Measurements from ENCODE around the gene NIPA2.

Gene NIPA2

DNA sequence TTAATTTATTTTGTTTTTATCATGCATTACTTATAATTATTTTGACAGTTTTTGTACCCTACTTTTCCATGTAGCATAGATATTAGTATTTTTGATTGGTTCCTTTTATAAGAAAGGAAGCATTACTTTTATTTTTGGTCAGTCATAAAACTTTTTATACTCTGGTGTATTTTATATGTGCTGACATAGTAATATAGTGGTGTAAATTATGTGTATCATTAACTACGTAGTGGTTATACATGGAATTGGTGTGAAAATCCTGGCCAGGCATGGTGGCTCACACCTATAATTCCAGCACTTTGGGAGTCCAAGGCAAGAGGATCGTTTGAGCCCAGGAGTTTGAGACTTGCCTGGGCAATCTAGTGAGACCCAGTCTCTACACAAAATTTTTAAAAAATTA, 18.8 kb upstream of the NIPA2 start:
- in situ Hi-C loops (cut with HindIII; ENCODE audit: low pct_ligation_motif_present, low sequenced_read_pairs): no loop called here
- H3K36me3 ChIP-seq (replicated peaks): peaks cover 2% of the 10 kb centered on the region
- H3K27me3 ChIP-seq (replicated peaks): no peaks in the 10 kb centered on the region
- DNase-seq: no peak
- H3K4me3 ChIP-seq (ENCODE audit: low read depth, low read length): no peak overlapping the region
- TF ChIP-seq, protein P1, sequence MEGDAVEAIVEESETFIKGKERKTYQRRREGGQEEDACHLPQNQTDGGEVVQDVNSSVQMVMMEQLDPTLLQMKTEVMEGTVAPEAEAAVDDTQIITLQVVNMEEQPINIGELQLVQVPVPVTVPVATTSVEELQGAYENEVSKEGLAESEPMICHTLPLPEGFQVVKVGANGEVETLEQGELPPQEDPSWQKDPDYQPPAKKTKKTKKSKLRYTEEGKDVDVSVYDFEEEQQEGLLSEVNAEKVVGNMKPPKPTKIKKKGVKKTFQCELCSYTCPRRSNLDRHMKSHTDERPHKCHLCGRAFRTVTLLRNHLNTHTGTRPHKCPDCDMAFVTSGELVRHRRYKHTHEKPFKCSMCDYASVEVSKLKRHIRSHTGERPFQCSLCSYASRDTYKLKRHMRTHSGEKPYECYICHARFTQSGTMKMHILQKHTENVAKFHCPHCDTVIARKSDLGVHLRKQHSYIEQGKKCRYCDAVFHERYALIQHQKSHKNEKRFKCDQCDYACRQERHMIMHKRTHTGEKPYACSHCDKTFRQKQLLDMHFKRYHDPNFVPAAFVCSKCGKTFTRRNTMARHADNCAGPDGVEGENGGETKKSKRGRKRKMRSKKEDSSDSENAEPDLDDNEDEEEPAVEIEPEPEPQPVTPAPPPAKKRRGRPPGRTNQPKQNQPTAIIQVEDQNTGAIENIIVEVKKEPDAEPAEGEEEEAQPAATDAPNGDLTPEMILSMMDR (IDR thresholded peaks at IDR 0.05; ENCODE audit: low read depth, low read length, missing control alignments): no peak
- no peak overlapping the region for H3K27ac ChIP-seq

DNA sequence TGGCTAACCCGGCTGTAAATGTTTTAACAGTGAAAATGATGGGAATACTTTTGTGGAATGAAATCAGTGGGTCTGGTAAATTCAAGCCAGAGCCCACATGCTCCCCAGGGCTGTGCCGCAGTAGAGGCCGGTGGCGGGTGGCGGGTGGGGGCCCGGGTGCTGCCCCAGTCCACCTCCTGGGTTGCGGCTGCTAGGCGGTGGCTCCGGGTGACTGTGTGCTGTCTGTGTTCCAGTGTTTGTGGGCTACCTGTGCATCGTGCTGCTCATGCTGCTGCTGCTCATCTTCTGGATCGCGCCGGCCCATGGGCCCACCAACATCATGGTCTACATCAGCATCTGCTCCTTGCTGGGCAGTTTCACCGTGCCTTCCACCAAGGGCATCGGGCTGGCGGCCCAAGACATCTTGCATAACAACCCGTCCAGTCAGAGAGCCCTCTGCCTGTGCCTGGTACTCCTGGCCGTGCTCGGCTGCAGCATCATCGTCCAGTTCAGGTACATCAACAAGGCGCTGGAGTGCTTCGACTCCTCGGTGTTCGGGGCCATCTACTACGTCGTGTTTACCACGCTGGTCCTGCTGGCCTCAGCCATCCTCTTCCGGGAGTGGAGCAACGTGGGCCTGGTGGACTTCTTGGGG, 14.9 kb upstream of the NIPA2 start:
- H3K27me3 ChIP-seq (replicated peaks): no peaks in the 10 kb centered on the region
- H3K36me3 ChIP-seq (replicated peaks): peaks cover 8% of the 10 kb centered on the region
- no peak overlapping the region for H3K27ac ChIP-seq
- DNase-seq: no peak
- no peak overlapping the region for H3K4me3 ChIP-seq (ENCODE audit: low read depth, low read length)
- TF ChIP-seq, protein P1 (IDR thresholded peaks at IDR 0.05; ENCODE audit: low read depth, low read length, missing control alignments): no peak
- in situ Hi-C loops (cut with HindIII; ENCODE audit: low pct_ligation_motif_present, low sequenced_read_pairs): no loop called here

DNA sequence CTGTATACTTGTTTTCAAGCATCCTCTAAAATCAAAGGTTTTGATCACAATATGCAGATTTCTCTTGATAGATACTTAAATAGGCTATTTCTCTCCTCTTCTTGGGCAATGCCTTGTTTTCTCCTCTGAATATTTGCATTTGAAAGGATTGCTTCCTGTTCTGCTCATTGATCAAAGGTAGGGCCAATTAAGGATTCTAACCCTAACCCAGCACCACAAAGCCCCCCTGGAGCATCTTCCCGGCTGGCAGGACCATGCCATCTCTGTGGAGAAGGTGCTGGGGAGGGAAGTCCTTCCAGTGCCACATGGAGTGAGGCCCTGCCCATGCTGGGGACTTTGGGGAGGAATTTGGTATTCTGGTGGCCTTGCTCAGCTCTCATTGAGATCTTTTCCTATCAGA, 11.3 kb upstream of the NIPA2 start:
- H3K36me3 ChIP-seq (replicated peaks): peaks cover 6% of the 10 kb centered on the region
- no peak for DNase-seq
- H3K27ac ChIP-seq: no peak overlapping the region
- in situ Hi-C loops (cut with HindIII; ENCODE audit: low pct_ligation_motif_present, low sequenced_read_pairs): no loop called here
- TF ChIP-seq, protein P1 (IDR thresholded peaks at IDR 0.05; ENCODE audit: low read depth, low read length, missing control alignments): no peak
- H3K27me3 ChIP-seq (replicated peaks): no peaks in the 10 kb centered on the region
- H3K4me3 ChIP-seq (ENCODE audit: low read depth, low read length): no peak overlapping the region

DNA sequence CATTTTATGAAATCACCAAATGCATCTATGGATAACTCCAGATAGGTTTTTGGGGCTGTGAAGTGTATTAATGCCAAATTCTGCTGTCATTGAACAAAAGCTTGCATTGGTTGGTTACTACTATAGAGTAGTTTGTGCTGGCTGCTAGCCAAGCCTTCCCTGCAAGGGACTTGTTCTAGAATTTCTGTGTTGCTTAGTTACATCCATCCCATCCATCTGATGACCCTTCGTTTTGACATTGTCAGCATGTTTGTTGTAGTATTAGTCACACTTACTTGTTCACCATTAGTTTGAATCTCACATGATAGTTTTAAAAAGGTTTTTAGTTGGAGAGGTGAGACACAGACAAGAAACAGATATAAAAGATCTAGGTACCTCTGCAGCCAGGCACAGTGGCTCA, 7.0 kb upstream of the NIPA2 start:
- H3K27me3 ChIP-seq (replicated peaks): no peaks in the 10 kb centered on the region
- peaks cover 6% of the 10 kb centered on the region for H3K36me3 ChIP-seq (replicated peaks)
- in situ Hi-C loops (cut with HindIII; ENCODE audit: low pct_ligation_motif_present, low sequenced_read_pairs): no loop called here
- TF ChIP-seq, protein P1 (IDR thresholded peaks at IDR 0.05; ENCODE audit: low read depth, low read length, missing control alignments): no peak
- H3K4me3 ChIP-seq (ENCODE audit: low read depth, low read length): no peak overlapping the region
- no peak overlapping the region for H3K27ac ChIP-seq
- peak; percentile 65 for DNase-seq

- in situ Hi-C loops (cut with HindIII; ENCODE audit: low pct_ligation_motif_present, low sequenced_read_pairs): no loop called here
- TF ChIP-seq, protein P1 (IDR thresholded peaks at IDR 0.05; ENCODE audit: low read depth, low read length, missing control alignments): no peak
- no peaks in the 10 kb centered on the region for H3K27me3 ChIP-seq (replicated peaks)
- DNase-seq: no peak
- H3K36me3 ChIP-seq (replicated peaks): no peaks in the 10 kb centered on the region
- peak overlapping the region; percentile 93 for H3K4me3 ChIP-seq (ENCODE audit: low read depth, low read length)
- H3K27ac ChIP-seq: peak overlapping the region; percentile 80
These were observed 705 bp downstream of the NIPA2 start for GRCh38 chr15:22839046-22839695.
